ENCODE data around the gene GLI3. TPM values are rescaled to one million over a fixed set of nuclear protein-coding genes. Genes with fewer than 3 reads are reported as not detected.

Gene GLI3
- total RNA-seq, 1 donor from 2014 or later = 5.5 TPM

DNA sequence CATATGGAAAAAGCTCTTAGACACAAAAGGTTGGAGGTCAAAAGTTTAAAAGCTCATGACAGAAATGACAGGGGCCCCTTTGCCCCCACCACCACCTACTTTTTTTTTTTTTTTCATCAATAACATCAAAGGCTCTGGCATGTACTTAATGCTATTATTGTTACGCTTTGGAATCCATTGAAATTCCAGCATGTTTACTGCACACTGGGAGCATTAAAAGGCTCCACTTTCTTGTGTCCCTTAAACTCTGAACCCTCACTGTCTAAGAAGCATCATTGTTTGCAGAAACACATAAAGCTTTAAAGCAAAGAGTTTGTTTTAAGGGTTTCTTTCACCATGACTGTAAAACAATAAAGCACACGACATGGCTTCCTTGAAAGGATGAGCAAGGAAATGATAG, 149.4 kb downstream of the GLI3 start:
- intact Hi-C loops (cut with micrococcal nuclease) = no loop called here

DNA sequence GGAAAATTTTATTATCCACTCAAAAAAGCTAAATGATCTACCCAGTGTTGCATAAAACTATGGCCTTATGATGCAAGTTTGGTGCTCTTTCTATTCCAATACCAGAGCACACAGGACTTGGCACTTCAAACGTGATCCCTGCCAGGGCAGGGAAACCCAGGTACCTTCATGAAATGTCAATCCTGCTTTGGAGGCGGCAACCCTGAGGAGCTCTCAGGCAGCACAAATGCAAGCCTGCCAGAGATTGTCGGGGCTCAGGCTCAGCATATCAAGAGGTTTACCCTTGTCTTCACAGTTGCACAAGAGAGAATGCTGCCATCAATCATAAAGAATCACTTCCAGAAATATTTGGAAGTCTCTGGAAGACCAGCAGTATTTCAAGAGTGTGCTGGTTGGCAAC, 151.5 kb downstream of the GLI3 start:
- no peaks in the 10 kb centered on the region for H3K9me3 ChIP-seq (replicated peaks)
- TF ChIP-seq, protein P1, sequence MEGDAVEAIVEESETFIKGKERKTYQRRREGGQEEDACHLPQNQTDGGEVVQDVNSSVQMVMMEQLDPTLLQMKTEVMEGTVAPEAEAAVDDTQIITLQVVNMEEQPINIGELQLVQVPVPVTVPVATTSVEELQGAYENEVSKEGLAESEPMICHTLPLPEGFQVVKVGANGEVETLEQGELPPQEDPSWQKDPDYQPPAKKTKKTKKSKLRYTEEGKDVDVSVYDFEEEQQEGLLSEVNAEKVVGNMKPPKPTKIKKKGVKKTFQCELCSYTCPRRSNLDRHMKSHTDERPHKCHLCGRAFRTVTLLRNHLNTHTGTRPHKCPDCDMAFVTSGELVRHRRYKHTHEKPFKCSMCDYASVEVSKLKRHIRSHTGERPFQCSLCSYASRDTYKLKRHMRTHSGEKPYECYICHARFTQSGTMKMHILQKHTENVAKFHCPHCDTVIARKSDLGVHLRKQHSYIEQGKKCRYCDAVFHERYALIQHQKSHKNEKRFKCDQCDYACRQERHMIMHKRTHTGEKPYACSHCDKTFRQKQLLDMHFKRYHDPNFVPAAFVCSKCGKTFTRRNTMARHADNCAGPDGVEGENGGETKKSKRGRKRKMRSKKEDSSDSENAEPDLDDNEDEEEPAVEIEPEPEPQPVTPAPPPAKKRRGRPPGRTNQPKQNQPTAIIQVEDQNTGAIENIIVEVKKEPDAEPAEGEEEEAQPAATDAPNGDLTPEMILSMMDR (IDR thresholded peaks at IDR 0.05; ENCODE audit: borderline replicate concordance) = no peak
- no peaks in the 10 kb centered on the region for H3K4me1 ChIP-seq
- no peak overlapping the region for H3K27ac ChIP-seq (replicated peaks)
- no peaks in the 10 kb centered on the region for H3K27me3 ChIP-seq (ENCODE audit: low read depth)
- no peak for DNase-seq
- H3K36me3 ChIP-seq = no peaks in the 10 kb centered on the region
- intact Hi-C loops (cut with micrococcal nuclease) = no loop called here
- H3K4me3 ChIP-seq = no peak overlapping the region

More for the DNA sequence above, 149.4 kb downstream of the GLI3 start:
- no peaks in the 10 kb centered on the region for H3K4me1 ChIP-seq
- H3K27ac ChIP-seq (replicated peaks) = no peak overlapping the region
- no peak for DNase-seq
- TF ChIP-seq, protein P1 (IDR thresholded peaks at IDR 0.05; ENCODE audit: borderline replicate concordance) = no peak
- H3K36me3 ChIP-seq = no peaks in the 10 kb centered on the region
- no peaks in the 10 kb centered on the region for H3K9me3 ChIP-seq (replicated peaks)
- no peak overlapping the region for H3K4me3 ChIP-seq
- H3K27me3 ChIP-seq (ENCODE audit: low read depth) = no peaks in the 10 kb centered on the region

DNA sequence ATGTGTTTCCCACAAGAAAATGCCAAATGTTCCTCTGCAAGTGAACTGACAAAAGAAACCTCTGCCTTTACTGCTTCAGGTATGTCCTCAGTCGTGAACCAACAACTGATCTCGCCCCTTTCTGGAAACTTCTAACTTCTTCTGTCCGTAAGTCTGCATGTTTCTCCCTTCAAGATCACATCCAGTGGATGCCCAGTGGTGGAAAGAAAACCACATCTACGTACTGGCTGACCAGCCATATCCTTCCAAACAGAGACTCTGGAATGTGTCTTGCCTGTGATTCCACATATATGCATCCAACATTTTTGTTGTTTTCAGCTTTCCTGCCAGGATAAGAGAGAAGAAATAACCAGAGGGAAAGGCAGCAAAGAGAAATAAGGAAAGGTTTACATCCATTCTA, 152.7 kb downstream of the GLI3 start:
- TF ChIP-seq, protein P1 (IDR thresholded peaks at IDR 0.05; ENCODE audit: borderline replicate concordance) = no peak
- Histone ChIP-seq H3K27me3 (ENCODE audit: low read depth) (no peaks in the 10 kb centered on the region), H3K9me3 (replicated peaks) (no peaks in the 10 kb centered on the region), H3K36me3 (no peaks in the 10 kb centered on the region), H3K27ac (replicated peaks) (no peak overlapping the region), H3K4me3 (no peak overlapping the region), H3K4me1 (no peaks in the 10 kb centered on the region)
- intact Hi-C loops (cut with micrococcal nuclease) = no loop called here
- DNase-seq = no peak

DNA sequence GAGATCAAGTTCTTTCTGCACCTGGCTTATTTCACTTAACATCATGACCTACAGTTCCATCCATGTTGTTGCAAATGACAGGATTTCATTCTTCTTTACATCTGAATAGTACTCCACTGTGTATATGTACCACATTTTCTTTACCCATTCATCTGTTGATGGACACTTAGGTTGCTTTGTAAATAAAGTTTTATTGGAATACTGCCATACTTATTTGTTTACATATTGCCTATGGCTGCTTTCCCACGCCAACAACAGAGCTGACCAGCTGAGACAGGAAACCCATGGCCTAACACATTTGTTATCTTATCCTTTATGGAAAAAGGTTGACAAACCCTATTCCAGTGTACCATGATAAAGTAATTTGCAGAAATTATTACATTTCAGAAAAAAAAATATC, 153.7 kb downstream of the GLI3 start:
- Histone ChIP-seq H3K27ac (replicated peaks) (no peak overlapping the region), H3K9me3 (replicated peaks) (no peaks in the 10 kb centered on the region), H3K27me3 (ENCODE audit: low read depth) (no peaks in the 10 kb centered on the region), H3K4me3 (no peak overlapping the region), H3K36me3 (no peaks in the 10 kb centered on the region), H3K4me1 (no peaks in the 10 kb centered on the region)
- TF ChIP-seq, protein P1 (IDR thresholded peaks at IDR 0.05; ENCODE audit: borderline replicate concordance) = no peak
- intact Hi-C loops (cut with micrococcal nuclease) = no loop called here
- DNase-seq = no peak

GRCh38 chr7:42082144-42082543, 154.9 kb downstream of the GLI3 start:
- TF ChIP-seq, protein P1 (IDR thresholded peaks at IDR 0.05; ENCODE audit: borderline replicate concordance) = no peak
- no peak overlapping the region for H3K4me3 ChIP-seq
- no peak overlapping the region for H3K27ac ChIP-seq (replicated peaks)

GRCh38 chr7:42081671-42082070, 155.3 kb downstream of the GLI3 start:
- H3K4me1 ChIP-seq = no peaks in the 10 kb centered on the region
- no peaks in the 10 kb centered on the region for H3K9me3 ChIP-seq (replicated peaks)
- no peak for DNase-seq
- no peak overlapping the region for H3K4me3 ChIP-seq
- H3K27me3 ChIP-seq (ENCODE audit: low read depth) = no peaks in the 10 kb centered on the region
- TF ChIP-seq, protein P1 (IDR thresholded peaks at IDR 0.05; ENCODE audit: borderline replicate concordance) = no peak
- H3K27ac ChIP-seq (replicated peaks) = no peak overlapping the region
- no peaks in the 10 kb centered on the region for H3K36me3 ChIP-seq
- intact Hi-C loops (cut with micrococcal nuclease) = no loop called here

More at GRCh38 chr7:42082144-42082543, 154.9 kb downstream of the GLI3 start:
- DNase-seq = no peak
- intact Hi-C loops (cut with micrococcal nuclease) = no loop called here
- Histone ChIP-seq H3K9me3 (replicated peaks) (no peaks in the 10 kb centered on the region), H3K4me1 (no peaks in the 10 kb centered on the region), H3K36me3 (no peaks in the 10 kb centered on the region), H3K27me3 (ENCODE audit: low read depth) (no peaks in the 10 kb centered on the region)

All from left ventricle myocardium inferior (tissue), 1 donor.